Activated CD8-positive, alpha-beta memory T cell treated with anti-CD3 and anti-CD28 coated beads for 1 hour (primary cell): ENCODE results near the gene COPB1.
A peak's percentile ranks its signal among the peaks of the same experiment; 100 is the strongest.

Experiments
- DNase-seq, 2 donors: peaks; one replicate each; pipeline ENCODE4 v3.0.0-alpha.2; 2020; ENCODE audit warnings: low read depth in 1 of 2; ENCODE audit errors: extremely low read depth in 1 of 2

COPB1 gene

DNA sequence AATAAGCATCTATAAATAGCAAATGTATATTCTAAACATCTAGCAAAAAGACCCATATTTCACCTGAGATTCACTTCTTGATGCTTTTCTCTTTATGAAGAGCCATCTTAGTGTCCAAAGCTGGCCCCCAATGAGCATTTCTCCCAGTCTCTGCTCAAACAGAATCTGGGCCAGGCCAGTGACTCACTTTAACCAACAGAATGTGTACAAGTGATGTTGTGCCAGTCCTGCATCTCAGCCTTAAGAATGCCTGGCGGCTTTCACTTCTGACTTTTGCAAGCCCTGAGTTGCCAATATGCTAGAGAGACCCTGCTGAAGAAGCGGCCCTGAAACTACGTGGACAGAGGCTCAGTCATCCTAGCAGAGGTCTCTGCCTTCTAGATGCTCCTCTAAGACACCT, 6.9 kb upstream of the COPB1 start:
- no peak for DNase-seq

DNA sequence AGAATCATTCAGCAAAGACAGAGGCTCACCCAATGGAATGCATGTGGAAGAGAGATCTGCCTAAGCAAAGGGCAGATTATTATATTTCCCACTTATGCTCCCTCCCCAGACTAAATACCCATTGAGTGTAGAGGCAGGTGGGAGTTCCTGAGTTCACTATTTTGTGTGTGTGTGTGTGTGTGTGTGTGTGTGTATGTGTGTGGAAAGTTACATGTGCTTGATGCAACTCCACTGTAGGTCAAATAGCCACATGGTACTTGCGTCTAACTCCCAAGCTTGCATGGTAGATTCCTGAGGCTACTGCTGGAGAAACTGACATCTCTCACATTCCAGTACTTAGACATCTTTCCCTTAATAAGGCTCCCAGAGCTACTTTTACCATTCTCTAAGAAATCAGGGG, 3.4 kb upstream of the COPB1 start:
- DNase-seq: no peak

DNA sequence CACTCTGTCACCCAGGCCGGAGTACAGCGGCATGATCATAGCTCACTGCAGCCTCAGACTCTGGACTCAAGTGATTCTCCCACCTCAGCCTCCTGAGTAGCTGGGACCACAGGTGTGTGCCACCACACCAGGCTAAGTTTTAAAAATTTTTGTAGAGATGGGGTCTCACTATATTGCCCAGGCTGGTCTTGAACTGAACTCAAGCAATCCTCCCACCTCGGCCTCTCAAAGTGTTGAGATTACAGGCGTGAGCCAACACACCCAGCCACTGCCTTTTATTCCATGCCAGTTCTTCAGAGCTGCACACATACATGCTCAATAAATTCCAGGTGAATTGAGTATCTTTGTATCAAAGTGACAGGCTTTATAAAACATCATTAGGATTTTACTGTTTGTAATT, 2.4 kb upstream of the COPB1 start:
- no peak for DNase-seq

DNA sequence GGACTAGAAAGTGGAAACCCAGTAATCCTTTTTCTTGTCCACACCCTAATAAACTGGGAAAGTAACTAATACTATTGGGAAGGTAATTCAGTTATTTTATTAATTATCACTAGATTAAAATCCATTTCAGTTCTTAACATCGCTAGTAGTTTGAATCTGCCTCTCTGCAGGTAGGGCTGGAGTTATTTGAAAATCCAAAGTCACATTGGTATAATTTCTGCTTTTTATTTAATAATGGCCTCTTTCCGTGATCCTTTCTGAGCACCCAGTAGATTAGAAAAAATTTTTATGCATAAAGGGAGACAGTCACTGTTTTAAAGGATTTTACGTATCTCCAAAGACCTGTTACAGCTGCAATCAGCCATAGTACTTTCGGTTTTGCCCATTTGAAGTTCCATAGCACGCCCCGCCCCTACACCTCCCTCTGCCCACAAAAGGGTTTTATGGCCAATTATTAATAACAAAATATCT, 605 bp upstream of the COPB1 start:
- peak in 1 of 2 donors; percentile 17 for DNase-seq

DNA sequence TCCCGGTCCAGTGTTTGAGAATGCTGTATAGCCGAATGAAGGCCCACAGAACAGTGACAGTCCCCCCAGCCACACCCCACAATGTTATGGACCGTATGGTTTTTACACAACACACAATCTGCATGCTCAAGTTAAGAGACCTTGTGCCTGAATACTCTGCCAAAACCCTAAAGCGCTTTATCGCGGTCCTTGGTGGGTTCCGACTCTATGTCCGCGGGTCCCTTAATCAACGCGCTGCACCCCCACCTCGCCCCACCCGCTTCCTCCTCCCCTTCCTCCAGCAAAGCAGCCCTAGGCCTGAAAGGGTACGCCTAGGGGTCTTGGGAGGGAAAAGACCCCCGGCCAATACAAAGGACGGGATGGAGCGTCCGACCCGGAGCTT, 442 bp downstream of the COPB1 start:
- DNase-seq: peak in 1 of 2 donors; percentile 29

DNA sequence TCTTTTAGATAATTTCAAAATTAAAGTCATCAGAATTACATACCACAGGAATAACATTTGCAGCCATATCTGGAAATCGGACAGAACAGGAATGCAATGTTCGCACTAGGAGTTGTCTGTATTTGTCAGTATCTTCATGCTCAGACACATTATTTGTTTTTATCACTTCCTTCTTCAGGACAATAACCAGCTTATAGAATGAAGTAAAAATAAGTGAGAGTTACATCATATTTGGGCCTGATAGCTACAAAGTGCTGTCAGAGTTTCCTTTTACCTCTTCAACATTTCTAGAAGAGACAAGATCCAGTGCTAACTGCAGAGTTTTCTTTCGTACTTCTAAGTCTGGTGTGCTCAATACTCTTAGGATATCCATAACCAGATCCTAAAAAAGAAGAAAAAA, 18.9 kb downstream of the COPB1 start:
- DNase-seq: no peak

DNA sequence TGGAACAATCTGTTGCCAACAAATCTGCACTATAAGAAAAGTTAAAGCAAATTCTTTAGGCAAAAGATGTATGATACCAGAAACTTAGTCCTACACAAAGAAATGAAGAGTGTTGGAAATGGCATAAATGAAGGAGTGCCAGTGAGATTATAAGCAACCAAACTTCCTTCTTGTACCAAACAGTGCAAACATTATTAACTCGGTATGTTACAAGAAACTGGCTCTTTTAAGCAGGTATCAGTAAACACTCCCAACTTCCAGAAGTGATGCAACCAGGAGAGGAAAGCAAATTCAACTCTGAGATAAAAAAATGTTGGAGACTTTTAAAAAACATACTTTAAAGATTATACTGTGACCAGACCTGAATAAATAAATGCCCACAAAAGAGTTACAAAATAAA, 28.5 kb downstream of the COPB1 start:
- no peak for DNase-seq

DNA sequence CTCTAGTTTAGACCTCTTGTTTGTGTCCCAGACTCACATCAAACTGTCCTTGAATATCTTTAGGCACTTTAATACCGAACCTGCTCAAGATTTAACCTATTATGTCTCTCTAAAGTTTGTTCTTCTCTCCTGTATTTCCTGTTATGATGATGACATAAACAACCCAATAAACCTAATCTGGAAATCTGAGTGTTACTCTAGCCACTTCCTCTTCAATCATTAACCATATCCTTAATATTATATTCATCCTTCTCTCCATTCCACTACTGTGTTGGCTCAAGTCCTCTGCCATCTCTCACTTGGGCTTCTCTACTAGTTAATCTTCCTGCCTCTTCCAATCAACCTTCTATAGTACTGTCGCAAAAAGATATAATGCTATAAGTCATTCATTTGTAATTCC, 36.0 kb downstream of the COPB1 start:
- DNase-seq: no peak

DNA sequence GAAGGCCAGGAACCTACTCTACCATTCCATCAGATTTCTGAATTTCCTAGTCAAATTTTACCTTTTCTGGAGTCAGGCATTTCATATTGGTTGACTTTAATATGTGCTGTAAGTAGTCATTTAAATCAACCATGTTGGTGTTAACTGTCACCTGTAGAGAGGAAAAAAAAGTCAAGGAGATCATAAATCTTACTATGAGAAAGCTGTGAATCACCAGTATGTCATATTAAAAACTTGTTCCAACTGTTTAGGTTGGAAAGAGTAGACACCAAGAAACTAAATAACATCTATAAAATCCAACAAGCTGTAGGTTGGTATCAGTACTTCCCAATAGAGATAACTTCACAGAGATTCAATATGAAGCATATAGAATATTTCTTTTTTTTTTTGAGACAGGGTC, 39.5 kb downstream of the COPB1 start:
- DNase-seq: no peak

DNA sequence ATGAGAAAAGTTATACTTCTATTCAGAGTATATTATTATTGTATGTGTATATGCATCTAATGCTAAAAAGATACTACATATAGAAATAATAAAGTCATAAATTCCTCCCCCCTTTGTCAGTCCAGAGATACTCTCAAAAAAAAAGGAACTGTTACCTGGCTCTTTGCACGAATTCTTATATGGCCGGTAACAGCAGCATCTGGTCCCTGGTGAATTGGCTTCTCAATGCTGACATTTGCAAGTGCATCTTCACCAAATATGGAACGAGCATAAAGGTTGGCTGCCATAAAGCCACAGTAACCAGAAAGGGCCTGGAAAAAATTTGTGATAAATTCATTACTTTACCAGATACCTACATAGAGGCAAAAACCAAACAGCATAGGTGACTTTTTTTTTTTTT, 41.2 kb downstream of the COPB1 start:
- no peak for DNase-seq

DNA sequence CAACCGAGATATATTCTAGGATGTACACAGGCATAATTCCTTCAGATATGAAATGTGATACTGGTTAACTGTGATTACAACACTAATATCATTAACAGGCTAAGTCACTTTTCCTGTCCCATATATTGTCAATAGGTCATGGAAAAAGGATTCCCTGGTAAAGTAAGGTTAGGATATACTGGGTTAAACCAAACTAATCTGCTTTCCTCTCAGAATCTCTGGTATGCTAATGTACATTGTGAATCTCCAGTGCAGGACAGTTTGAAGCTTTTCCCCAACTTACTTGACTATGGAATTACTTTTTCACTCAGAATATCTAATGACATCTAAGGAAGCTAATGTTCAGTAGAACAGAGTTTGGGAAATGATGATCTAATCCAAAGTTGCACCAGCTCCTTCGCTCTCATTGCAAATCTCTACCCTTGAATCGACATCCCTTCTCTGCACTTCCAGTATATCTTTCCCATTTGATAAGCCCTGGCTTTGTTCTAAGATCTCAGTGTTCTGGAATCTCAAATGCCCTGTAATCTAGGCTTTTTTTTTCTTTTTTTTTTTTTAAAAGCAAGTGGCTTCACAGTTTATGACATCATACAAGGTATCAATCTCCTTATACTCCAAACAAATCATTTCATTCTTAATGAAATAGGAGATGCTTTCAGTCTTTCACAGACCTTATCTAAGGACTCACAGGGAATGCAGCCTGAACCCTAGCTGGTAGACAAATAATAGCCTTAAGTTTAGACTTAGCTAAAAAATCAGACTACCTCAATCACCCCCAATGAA, 43.8 kb downstream of the COPB1 start:
- no peak for DNase-seq

DNA sequence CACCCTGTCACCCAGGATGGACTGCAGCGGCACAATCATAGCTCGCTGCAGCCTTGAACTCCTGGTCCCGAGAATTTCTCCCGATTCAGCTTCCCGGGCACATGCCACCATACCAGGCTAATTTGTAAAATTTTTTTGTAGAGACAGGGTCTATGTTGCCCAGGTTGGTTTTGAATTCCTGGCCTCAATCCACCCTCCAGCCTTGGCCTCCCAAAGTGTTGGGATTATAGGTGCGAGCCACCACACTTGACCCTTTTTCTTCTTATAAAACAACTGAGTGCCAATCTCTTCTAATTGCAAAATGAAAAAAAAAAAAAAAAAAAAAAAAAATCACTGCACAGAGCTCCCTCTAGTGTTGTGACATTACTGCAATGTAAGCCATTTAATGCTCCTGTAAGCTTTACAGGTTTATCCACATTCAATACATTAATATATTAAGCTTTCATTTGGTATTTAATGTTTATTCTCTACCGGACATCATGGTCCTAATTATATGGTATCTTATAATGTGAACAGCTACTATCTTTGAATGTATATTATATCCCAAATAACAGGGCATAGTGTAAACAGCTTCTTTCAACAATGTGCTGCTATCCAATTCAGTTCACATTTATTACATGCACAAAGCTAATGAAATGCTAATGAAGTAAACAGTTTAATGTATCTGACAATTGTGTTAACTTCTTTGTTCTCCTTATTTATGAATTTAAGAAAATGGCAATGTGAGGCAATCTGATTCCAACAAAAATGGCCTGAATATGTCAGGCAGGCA, 44.6 kb downstream of the COPB1 start:
- DNase-seq: no peak

DNA sequence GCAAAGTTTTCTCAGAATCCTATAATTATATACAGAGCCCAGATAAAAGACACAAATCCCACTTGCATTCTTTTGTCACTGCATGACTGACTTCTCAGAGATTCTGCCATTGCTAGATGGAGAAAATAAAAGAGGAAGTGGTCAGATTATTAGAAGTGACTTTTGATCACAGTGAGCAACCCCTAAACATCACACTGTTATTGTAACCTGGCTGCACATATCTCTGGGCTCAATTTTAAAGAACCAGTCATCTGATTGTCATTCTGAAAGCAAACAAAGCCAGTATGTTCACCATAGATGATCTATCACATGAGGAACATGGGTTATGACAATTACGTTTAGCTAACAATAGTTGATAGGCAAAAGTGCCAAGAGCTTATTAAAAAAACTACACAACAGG, 47.8 kb downstream of the COPB1 start:
- DNase-seq: no peak

DNA sequence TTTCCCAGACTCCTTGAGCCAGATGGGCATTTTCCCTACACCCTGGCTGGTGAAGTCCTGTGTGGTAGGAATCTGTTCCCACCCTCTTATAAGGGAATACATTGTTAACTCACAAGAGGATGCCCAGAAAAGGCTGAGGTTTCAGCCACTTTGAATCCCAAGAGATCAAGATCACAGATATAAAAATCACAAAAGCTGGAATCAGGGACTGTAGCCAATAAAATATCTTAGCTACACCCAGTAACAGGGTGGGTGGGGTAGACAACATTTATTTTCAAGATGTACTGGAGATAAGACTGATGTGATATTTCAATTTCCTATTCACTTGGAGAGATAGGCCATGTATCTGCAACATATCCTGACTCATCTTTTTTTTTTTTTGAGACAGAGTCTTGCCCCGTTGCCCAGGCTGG, 50.3 kb downstream of the COPB1 start:
- no peak for DNase-seq

DNA sequence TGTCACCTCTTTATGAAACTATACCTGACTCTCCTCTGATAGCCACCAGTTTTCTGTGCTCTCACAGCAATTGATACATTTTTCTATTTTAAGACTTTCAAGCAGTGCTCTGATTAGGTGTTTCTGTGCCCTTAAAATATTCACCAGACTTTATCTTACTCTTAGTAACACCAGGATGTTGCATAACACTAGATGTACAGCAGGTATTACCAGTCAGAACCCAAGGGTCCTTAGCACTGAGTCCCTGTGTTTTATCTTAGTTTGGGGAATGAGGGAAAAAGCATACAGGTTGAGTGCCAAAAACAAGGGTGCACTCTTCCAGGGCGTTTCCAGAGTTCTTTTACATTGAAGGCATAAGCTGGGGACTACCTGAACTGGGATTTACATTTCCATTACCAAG, 51.4 kb downstream of the COPB1 start:
- no peak for DNase-seq

DNA sequence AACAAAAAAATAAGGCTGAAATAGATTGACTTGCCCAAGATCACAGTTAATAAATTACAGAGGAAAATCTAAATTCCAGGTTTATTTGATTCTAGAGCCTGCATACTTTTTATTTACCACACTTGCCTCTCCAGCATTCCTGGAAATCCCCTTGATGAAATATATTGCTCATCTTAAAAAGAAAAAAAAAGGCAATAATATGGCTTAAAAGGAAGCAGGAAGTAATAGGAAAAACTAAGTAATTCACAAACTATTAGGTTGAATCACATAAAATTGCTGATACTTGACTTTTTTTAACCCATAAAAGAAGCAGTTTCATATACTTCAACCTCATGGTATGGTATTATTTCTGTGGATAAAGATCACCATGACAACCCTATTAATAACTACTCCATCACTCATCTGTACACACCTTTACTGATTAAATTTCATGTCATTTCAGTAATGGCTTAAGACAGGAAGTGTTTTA, 52.9 kb downstream of the COPB1 start:
- DNase-seq: no peak

DNA sequence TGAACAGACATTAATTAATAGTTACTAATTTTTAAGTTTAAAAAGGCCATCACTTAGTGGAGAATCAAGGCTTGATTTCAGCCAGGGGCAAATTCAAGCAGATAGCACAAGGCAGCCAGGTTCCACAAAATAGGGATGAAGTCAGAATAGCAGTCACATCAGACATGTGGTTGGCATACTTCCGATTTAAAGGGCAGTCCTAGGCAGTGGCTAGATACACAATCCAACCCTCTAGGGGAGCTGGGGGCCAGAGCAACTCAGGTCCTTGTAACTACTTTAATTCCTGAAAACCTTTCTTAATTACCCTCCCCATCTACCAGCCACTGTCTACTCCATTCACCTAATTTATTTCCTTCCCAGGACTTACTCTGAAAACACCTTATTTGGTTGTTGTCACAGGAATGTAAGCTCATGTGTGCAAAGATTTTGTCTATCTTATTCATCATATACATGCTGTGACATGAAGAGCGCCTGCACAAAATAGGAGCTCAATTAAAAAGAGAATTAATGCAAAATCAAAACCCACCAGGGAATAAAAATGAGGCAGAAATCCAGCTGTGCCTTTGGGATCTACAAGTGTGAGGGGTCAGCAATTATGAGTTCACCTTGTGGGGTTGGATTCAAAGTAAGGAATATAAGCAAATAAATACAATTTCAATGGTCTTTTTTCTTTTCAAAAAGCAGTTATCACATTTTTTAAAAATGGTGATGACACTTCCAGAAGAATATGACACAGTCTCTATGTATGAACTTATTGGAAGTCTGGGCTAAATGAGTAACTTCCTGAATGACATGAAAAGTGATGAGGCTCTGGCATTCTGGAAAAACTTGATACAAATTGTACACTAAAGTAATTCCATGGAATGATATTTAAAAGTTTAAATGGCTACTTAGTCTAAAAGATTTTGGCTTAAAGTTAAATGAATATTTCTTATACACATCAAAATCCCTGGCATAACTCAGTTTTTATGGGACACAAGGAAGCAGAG, 53.8 kb downstream of the COPB1 start:
- no peak for DNase-seq

DNA sequence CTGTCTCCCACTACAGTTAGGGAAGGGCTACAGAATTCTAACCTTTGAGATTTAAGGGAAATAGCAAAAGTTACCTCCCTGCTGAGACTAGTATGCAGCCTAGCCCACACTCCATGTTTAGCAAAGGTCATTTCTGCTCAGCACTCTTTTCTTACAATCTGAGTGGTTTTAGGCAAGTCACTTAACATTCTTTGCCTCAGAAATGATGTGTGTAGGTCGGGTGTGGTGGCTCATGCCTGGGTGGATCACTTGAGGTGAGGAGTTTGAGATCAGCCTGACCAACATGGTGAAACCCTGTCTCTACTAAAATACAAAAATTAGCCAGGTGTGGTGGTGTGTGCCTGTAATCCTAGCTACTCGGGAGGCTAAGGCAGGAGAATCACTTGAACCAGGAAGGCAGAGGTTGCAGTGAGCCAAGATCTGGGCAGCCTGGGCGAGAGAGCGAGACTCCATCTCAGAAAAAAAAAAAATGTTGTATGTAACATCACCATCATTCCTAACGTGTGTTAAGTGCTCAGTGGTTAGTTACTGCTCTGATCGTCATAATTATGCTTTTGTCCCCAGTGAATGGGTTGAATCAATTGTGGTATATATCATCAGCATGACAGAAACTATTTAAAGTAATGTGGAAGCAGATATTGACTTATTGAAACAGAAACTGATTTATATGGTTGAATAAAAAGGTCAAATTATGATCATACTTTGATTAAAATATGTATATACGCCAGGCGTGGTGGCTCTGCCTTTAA, 55.0 kb downstream of the COPB1 start:
- DNase-seq: no peak

DNA sequence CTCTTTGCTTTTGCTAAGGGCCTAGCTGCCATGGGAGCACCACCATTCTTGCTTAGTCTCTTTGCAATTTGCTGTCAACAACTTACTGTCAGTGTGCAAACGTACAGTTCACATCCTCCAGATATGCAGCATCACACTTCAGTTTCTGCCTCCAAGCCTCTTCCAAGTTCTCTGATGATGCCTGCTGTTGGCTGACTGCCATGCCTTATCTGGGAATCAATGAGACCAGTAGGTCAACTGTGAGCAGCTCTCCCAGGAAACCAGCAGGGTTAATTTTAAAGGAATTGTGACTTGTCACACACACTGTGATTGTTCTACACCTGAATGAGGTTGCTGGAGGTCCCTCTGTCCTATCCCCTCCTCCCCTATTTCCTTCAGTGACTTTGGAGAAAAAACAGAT, 56.0 kb downstream of the COPB1 start:
- DNase-seq: no peak
